ENCODE measurements around the gene SLC25A5.

Gene SLC25A5

GRCh38 chrX:119419146-119419545, 49.1 kb upstream of the SLC25A5 start:
- TF ChIP-seq PRDM2 (tag by site-specific recombination; IDR thresholded peaks at IDR 0.05; ENCODE audit: borderline replicate concordance) (no peak), SP3 (tag by site-specific recombination; IDR thresholded peaks at IDR 0.05) (no peak), ZNF114 (tag by site-specific recombination; IDR thresholded peaks at IDR 0.05) (no peak), ZNF837 (tag by site-specific recombination; IDR thresholded peaks at IDR 0.05) (no peak)

GRCh38 chrX:119419898-119420297, 48.3 kb upstream of the SLC25A5 start:
- H3K27ac ChIP-seq (ENCODE audit: extremely low read depth, low read depth, low read length), result no peak overlapping the region
- H3K4me1 ChIP-seq (ENCODE audit: control insufficient read depth, insufficient read depth, low read length), result no peaks in the 10 kb centered on the region
- no peak overlapping the region for H3K4me3 ChIP-seq (ENCODE audit: low read depth, low read length)
- CTCF ChIA-PET, result interaction anchor here (0.7 to 3.4 kb wide), 3 partner anchors 8 to 589 kb away, joined by 3 to 27 read pairs (median 4); no protein-coding TSS in a partner anchor
- POLR2A ChIA-PET, result no interaction called here
- H3K36me3 ChIP-seq (ENCODE audit: control insufficient read depth in 2 of 2, insufficient read depth in 1 of 2, low read length in 2 of 2), result no peaks in the 10 kb centered on the region
- H3K9me3 ChIP-seq (ENCODE audit: control insufficient read depth, insufficient read depth, low read depth, low read length), result no peaks in the 10 kb centered on the region
- TF ChIP-seq ZNF433 (tag by site-specific recombination; IDR thresholded peaks at IDR 0.05; ENCODE audit: low read depth) (no peak), ZNF211 (tag by site-specific recombination; IDR thresholded peaks at IDR 0.05; ENCODE audit: low read depth) (no peak), ZNF518A (tag by site-specific recombination; conservative IDR thresholded peaks at IDR 0.05; ENCODE audit: low read depth) (no peak), SALL2 (tag by site-specific recombination; IDR thresholded peaks at IDR 0.05; ENCODE audit: borderline replicate concordance) (no peak), ZBTB20 (tag by site-specific recombination; IDR thresholded peaks at IDR 0.05) (no peak), ZNF350 (tag by site-specific recombination; IDR thresholded peaks at IDR 0.05) (no peak), ZNF561 (tag by site-specific recombination; IDR thresholded peaks at IDR 0.05; ENCODE audit: borderline replicate concordance) (no peak), ZNF114 (tag by site-specific recombination; IDR thresholded peaks at IDR 0.05) (no peak), KLF8 (tag by site-specific recombination; IDR thresholded peaks at IDR 0.05) (no peak), ZBTB26 (tag by site-specific recombination; optimal IDR thresholded peaks at IDR 0.05) (no peak), SP3 (tag by site-specific recombination; IDR thresholded peaks at IDR 0.05) (no peak), ZNF626 (tag by site-specific recombination; IDR thresholded peaks at IDR 0.05) (no peak), ZNF266 (tag by site-specific recombination; IDR thresholded peaks at IDR 0.05; ENCODE audit: low read depth) (no peak), ZSCAN16 (tag by site-specific recombination; IDR thresholded peaks at IDR 0.05) (no peak), ZNF18 (tag by site-specific recombination; IDR thresholded peaks at IDR 0.05) (no peak)

More at GRCh38 chrX:119419146-119419545, 49.1 kb upstream of the SLC25A5 start:
- H3K27ac ChIP-seq (ENCODE audit: extremely low read depth, low read depth, low read length), result no peak overlapping the region
- H3K4me1 ChIP-seq (ENCODE audit: control insufficient read depth, insufficient read depth, low read length), result no peaks in the 10 kb centered on the region
- H3K9me3 ChIP-seq (ENCODE audit: control insufficient read depth, insufficient read depth, low read depth, low read length), result no peaks in the 10 kb centered on the region
- H3K36me3 ChIP-seq (ENCODE audit: control insufficient read depth in 2 of 2, insufficient read depth in 1 of 2, low read length in 2 of 2), result no peaks in the 10 kb centered on the region
- POLR2A ChIA-PET, result no interaction called here
- no peak overlapping the region for H3K4me3 ChIP-seq (ENCODE audit: low read depth, low read length)
- CTCF ChIA-PET, result interaction anchor here (0.6 to 3.4 kb wide), 5 partner anchors 9 to 887 kb away, joined by 3 to 27 read pairs (median 3); no protein-coding TSS in a partner anchor

Measured in HEK293 (cell line).